Ureter (tissue), 1 donor: ENCODE data around the gene DBNDD1. TPM values are rescaled to one million over a fixed set of nuclear protein-coding genes. Genes with fewer than 3 reads are reported as not detected.
"Not testable (repeated sequence)": the region's sequence is repeated elsewhere in the genome, so short reads cannot be mapped to it uniquely, and the experiment has no call there.

Experiments used
- DNase-seq: peaks from one replicate; pipeline ENCODE4 v3.0.0-alpha.2; 2020; ENCODE audit warnings: low spot score
- total RNA-seq: library from RNA; stranded (reverse); gene quantifications from one replicate; pipeline ENCODE4 v1.2.4, GENCODE V29; 2023
- donor health status: DM: yes; HTN: yes; CAD: no.

DBNDD1 gene
- 3.0 TPM for total RNA-seq

DNA sequence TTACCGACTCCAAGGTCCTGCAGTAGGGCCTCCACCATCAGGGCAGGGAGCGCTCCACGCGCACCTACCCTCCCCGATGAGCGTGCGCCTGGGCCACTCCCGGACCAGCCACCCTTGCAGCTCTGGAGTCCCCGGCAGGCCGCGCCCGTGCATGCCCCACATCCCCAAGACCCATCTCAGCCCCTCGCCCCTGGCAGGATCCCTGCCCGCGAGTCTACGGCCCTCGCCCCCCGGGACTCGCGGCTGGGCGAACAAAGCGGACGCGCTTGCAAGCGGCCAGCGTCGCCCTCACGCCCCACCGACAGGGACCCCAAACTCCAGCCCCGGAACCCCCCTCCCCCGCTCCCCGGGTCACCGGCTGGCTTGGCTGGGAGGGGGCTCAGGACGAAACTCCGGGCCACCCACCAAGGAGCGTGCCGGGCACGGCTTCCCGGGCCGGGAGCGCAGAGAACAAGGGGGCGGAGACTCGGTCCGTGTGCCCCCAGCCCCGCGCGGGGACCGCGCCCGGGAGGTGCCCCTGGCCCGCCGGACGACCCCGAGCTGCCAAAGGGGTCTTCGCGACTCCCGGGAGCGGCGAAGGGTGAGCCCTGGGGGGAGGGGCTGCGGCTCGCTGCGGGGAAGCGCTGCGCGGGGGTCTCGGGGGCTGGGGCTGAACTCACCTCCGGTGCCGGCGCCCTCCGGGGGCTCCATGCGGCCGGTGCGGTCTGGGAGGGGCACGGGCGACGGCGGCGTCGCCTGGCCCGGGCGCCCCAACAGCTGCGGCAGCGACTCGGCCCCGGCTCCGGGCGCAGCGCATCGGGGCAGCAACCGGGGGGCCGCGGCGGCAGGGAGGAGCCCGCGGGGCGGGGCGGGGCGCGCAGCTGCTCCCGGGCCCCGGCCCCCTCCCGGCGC is at the start of gene DBNDD1:
Gene DBNDD1, minus strand, starts transcription at position 805 of the 891 bp plus-strand sequence. Its CDS starts 115 bp downstream, at position 690.
- DNase-seq: no peak

- DNase-seq: no peak
Measured at GRCh38 chr16:90061437-90061836, 42.2 kb upstream of the DBNDD1 start.

DNA sequence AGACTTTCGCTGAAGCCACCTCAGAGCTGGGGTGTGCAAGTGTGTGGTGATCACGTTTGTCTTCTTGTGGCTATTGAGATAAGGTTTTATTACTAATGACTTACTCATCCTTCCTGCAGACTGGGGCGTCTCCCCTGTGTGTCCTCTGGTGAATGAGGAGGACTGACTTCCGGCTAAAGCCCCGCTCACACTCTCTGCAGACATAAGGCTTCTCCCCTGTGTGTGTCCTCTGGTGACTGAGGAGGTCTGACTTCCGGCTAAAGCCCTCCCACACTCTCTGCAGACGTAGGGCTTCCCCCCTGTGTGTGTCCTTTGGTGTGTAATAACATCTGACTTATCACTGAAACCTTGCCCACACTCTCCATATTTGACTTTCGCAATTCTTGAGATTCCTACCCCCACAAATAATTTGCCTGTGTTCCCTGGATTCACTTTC is 38.5 kb upstream of the DBNDD1 start:
- DNase-seq: no peak

DNA sequence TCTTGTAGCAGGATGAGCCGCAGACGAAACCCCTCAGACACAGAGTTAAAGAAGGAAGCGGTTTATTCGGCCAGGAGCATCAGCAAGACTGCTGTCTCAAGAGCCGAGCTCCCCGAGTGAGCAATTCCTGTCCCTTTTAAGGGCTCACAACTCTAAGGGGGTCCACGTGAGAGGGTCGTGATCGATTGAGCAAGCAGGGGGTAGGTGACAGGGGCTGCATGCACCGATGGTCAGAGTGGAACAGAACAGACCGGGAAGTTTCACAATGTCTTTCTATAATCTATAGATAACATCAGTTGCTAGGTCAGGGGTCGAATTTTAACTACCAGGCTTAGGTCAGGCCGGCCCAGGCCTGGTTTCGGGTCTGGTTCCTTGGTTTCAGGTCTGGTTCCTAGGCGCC is 37.3 kb upstream of the DBNDD1 start:
- DNase-seq: not testable (repeated sequence)

- DNase-seq: no peak
Measured at GRCh38 chr16:90055371-90055770, 36.1 kb upstream of the DBNDD1 start.

- no peak for DNase-seq
Measured at GRCh38 chr16:90054554-90054953, 35.3 kb upstream of the DBNDD1 start.

DNA sequence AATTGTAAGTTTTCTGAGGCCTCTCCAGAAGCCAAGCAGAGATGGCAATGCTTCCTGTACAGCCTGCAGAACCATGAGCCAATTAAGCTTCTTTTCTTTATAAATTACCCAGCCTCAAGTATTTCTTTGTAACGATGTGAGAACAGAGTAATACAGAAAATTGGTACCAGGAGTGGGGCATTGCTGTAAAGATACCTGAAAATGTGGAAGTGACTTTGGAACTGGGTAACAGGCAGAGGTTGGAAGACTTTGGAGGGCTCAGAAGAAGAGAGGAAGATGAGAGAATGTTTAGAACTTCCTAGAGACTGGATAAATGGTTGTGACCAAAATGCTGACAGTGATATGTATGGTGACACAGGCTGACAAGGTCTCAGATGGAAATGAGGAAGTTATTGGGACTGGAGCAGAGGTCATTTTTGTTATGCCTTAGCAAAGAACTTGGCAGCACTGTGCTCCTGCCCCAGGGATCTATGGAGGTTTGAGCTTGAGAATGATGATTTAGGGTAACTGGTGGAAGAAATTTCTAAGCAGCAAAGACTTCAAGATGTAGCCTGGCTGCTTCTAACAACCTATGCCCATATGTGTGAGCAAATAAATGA is 34.7 kb upstream of the DBNDD1 start:
- no peak for DNase-seq

- DNase-seq: no peak
Measured at GRCh38 chr16:90050969-90051368, 31.7 kb upstream of the DBNDD1 start.

DNA sequence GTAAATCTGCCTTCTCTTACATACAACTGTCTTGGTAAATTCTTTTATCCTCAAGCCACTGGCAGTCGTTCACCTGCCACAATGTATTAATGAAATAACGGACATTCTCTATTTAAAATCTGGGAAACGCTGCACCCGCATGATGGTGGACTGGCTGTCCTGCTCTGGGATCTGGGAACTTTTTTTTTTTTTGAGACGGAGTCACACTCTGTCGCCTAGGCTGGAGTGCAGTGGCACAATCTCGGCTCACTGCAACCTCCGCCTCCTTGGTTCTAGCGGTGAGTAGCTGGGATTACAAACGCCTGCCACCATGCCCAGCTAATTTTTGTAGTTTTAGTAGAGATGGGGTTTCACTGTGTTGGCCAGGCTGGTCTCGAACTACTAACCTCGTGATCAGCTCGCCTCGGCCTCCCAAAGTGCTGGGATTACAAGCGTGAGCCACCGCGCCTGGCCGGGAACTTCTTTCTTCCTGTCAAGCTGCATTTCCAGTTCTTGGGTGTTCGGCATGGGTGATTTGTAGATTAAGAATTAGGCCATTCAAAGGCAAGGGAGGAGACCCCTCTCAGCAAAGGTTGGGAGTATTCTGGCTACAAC is 29.6 kb upstream of the DBNDD1 start:
- no peak for DNase-seq

- DNase-seq: no peak
Measured at GRCh38 chr16:90048347-90048722, 29.1 kb upstream of the DBNDD1 start.

DNA sequence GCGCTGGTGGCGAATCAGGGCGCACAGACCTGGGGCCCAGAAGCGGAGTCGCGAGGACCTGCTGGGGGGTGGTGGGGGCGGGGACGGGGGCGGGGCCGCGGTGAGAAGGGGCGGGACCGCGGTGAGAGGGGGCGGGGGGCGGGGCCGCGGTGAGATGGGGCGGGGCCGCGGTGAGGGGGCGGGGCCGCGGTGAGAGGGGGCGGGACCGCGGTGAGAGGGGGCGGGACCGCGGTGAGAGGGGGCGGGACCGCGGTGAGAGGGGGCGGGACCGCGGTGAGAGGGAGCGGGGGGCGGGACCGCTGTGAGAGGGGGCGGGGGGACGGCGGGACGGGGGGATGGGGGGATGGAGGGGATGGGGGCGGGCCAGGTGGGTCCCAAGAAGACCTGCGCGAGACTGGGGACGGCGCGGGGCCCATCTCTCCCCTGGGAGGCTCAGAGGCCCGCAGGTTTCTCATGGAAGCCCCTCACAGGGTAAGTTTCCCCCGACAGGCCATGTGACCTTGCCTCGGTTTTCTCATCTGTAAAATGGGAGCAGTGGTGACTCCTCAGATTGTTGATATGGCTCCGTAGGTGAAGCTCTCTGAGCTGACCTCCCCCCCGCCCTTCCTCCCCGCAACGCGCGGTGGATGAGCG is 28.6 kb upstream of the DBNDD1 start:
- DNase-seq: no peak

GRCh38 chr16:90046971-90047713 is 27.9 kb upstream of the DBNDD1 start:
- peak; percentile 68 for DNase-seq

DNA sequence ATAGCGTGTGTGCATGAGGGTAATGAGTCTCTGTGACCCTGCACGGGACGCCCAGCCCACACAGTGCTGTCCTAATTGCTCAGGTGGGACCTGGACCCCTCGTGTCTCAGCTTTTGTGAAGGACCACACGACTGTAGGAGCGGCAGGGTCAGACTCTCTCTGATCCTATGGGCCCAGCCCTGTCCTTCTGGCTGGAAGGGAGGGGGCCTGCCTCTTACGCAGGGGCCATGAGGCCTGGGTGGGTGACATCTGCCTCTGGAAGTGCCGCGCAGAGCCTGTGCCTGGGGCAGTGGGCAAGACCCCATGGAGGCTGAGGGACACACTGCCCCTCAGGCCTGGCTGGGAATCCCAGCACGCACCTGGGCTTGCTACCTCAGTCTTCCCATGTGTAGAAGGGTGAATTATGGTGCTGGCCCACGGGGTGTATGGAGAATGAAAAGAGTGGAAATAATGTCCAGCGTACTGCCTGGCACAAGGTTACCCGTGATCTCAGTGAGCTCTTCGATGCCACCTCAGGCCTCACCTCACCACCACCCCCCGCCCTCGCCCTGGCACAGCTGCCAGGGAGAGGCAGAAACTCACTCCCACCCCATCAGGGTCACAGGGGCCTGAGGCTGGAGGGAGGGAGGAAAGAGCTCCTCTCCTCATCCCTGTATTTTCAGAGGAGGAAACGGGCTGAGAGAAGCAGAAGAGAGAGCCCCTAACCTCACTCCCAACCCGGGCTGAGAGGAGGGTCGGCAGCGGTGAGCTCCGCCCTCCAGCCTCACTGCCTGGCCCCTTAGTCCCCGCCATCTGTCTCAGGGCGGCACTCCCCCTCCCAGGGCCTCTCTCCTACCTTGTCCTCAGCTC is 27.1 kb upstream of the DBNDD1 start:
- DNase-seq: no peak

DNA sequence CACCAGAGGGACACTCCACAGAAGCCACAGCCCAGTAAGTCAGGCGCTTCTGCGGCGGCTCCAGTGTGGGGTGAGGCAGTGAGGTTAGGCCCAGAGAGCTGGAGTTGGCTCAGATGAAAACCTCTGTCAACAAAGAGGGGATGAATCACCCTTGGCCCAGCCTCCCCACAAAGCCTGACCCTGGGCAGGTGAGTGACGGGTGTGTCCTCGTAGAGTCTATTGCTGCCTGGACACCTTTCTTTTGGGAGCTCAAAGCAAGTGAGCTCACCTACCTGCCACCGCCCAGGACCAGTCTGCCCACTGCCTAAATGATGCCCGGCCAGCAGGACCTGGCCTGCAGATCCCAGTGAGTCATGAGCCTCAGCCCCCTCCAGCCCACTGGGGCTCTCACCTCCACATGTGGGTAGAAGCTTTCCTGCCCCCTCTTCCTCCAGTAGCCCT is 24.9 kb upstream of the DBNDD1 start:
- peak; percentile 75 for DNase-seq

DNA sequence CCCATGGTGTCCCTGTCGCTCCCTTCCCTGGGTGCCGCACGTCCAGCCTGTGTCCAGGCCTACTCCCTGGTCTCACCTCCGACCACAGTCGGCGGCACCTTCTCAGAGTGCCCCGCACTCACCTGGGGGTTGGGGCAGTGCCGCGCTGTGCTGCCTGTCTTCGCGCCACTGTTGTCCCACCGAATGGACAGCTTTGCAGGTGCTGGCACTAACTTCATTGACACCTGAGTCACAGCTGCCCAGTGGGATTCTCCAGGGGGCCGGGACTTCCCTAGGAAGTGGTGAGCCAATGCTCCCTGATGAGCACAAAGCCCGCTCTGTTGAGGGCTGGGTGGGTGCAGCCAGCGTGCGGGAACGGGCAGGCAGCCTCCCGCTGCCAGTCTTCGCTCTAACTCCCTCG is 24.3 kb upstream of the DBNDD1 start:
- no peak for DNase-seq

DNA sequence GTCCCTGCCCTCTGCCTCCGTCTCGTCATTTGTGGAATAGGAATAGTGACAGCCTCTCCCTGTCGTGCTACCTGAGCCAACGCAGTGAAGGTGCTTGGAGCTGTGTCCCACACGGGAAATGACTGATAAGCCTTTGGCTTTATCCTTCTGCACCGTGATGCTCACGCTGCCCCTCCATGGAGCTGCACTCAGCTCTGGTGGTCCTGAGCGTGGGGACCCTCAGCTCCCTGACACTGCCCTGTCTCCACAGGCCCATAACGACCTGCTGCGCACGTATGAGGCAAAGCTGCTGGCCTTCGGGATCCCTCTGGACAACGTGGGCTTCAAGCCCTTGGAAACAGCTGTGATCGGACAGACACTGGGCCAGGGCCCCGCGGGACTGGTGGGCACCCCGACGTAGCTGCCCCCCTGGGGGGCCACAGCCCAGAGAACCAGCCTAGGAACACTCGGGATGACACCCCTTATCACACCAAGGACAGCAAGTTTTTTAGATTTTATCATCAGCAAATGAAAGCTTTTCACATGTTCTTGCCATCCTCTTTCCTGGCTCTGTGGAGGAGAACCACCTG is 23.8 kb upstream of the DBNDD1 start:
- no peak for DNase-seq

DNA sequence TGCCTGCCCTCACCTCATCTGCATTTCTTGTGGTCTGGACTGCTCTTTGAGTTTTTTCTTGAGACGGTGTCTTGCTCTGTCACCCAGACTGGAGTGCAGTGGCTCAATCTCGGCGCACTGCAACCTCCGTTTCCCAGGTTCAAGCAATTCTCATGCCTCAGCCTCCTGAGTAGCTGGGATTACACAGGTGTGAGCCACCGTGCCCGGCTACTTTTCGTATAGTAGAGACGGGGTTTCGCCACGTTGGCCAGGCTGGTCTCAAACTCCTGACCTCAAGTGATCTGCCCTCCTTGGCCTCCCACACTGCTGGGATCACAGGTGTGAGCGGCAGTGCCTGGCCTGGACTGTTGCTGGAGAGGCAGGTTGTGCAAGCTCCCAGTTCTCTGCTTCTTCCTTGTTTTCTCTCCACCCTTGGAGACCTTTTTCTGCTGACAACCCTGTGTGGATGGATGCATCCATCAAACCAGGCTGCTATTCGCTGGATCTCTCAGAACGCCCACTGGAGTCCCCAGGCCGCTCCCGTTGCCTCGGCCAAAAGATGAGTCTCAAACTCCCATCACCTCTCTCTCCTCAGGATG is 22.7 kb upstream of the DBNDD1 start:
- DNase-seq: no peak

- DNase-seq: no peak
Measured at GRCh38 chr16:90040152-90041023, 21.1 kb upstream of the DBNDD1 start.

DNA sequence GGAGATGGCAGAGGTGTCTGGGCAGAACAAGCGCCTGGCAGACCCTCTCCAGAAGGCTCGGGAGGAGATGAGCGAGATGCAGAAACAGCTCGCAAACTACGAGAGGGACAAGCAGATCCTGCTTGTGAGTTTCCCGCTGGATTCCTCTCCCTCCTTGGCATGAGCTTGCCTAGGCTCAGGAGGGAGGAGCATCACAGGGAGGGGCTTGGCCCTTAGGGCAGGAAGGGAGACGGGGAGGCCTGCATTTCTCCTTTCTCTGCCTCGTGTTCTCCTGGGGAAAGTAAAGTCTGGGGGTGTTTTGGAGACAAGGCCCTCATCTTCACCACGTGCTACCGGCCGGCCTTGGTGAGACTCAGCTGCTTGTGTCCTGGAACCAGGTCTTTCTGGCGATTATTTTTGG is 18.0 kb upstream of the DBNDD1 start:
- no peak for DNase-seq
